ENCODE data around the gene SYS1. TPM values are rescaled to one million over a fixed set of nuclear protein-coding genes. Genes with fewer than 3 reads are reported as not detected.

The SYS1 gene
- total and polyA plus RNA-seq, 4 donors, result 21.3 to 57.5 (median 35.2) TPM

- peak overlapping the region; percentile 84 to 89 for H3K27ac ChIP-seq (ENCODE audit: low read depth in 1 of 2, low read length in 1 of 2)
- DNase-seq, result no peak
- H3K4me3 ChIP-seq, result no peak overlapping the region
- H3K27me3 ChIP-seq (ENCODE audit: control insufficient read depth in 3 of 3, insufficient read depth in 3 of 3, low read length in 2 of 3), result no peaks in the 10 kb centered on the region
- TF ChIP-seq, protein P1, sequence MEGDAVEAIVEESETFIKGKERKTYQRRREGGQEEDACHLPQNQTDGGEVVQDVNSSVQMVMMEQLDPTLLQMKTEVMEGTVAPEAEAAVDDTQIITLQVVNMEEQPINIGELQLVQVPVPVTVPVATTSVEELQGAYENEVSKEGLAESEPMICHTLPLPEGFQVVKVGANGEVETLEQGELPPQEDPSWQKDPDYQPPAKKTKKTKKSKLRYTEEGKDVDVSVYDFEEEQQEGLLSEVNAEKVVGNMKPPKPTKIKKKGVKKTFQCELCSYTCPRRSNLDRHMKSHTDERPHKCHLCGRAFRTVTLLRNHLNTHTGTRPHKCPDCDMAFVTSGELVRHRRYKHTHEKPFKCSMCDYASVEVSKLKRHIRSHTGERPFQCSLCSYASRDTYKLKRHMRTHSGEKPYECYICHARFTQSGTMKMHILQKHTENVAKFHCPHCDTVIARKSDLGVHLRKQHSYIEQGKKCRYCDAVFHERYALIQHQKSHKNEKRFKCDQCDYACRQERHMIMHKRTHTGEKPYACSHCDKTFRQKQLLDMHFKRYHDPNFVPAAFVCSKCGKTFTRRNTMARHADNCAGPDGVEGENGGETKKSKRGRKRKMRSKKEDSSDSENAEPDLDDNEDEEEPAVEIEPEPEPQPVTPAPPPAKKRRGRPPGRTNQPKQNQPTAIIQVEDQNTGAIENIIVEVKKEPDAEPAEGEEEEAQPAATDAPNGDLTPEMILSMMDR (IDR thresholded peaks at IDR 0.05; ENCODE audit: control extremely low read depth, extremely low read depth), result no peak
- no peaks in the 10 kb centered on the region for H3K9me3 ChIP-seq (ENCODE audit: control insufficient read depth in 4 of 4, insufficient read depth in 3 of 4, low read length in 3 of 4)
- no peak for ATAC-seq (ENCODE audit: insufficient read depth, low FRiP score)
- peaks cover 3 to 38% (median 18%) of the 10 kb centered on the region in 5 donors for H3K4me1 ChIP-seq (ENCODE audit: control insufficient read depth in 5 of 5, insufficient read depth in 5 of 5, low read length in 5 of 5)
- H3K9ac ChIP-seq (ENCODE audit: insufficient read depth in 1 of 2, low read length in 2 of 2), result no peak overlapping the region
- 62 to 75% methylated on average over 5 of the region's 5 CpGs for WGBS, 2 donors
- H3K36me3 ChIP-seq (ENCODE audit: control insufficient read depth in 4 of 4, insufficient read depth in 4 of 4, low read length in 4 of 4), result peaks cover 0 to 10% (median 2%) of the 10 kb centered on the region in 4 donors
Measured at GRCh38 chr20:45340236-45340847, 22.6 kb upstream of the SYS1 start.

- Histone ChIP-seq H3K9ac (ENCODE audit: insufficient read depth in 1 of 2, low read length in 2 of 2) (no peak overlapping the region), H3K27ac (ENCODE audit: low read depth in 1 of 2, low read length in 1 of 2) (peak overlapping the region; percentile 61 to 89), H3K4me3 (no peak overlapping the region), H3K36me3 (ENCODE audit: control insufficient read depth in 4 of 4, insufficient read depth in 4 of 4, low read length in 4 of 4) (peaks cover 0 to 6% (median 1%) of the 10 kb centered on the region in 4 donors), H3K27me3 (ENCODE audit: control insufficient read depth in 3 of 3, insufficient read depth in 3 of 3, low read length in 2 of 3) (no peaks in the 10 kb centered on the region), H3K9me3 (ENCODE audit: control insufficient read depth in 4 of 4, insufficient read depth in 3 of 4, low read length in 3 of 4) (no peaks in the 10 kb centered on the region), H3K4me1 (ENCODE audit: control insufficient read depth in 5 of 5, insufficient read depth in 5 of 5, low read length in 5 of 5) (peaks cover 3 to 38% (median 20%) of the 10 kb centered on the region in 5 donors)
- TF ChIP-seq, protein P1 (IDR thresholded peaks at IDR 0.05; ENCODE audit: control extremely low read depth, extremely low read depth), result no peak
- 62 to 74% methylated on average over 1 of the region's 1 CpG for WGBS, 2 donors
- DNase-seq (no peak), ATAC-seq (ENCODE audit: insufficient read depth, low FRiP score) (no peak)
Measured at GRCh38 chr20:45340951-45341350, 22.0 kb upstream of the SYS1 start.

GRCh38 chr20:45341579-45341938 lies 21.4 kb upstream of the SYS1 start:
- DNase-seq (no peak), ATAC-seq (ENCODE audit: insufficient read depth, low FRiP score) (no peak)
- Histone ChIP-seq H3K36me3 (ENCODE audit: control insufficient read depth in 4 of 4, insufficient read depth in 4 of 4, low read length in 4 of 4) (peaks cover 0 to 6% (median 1%) of the 10 kb centered on the region in 4 donors), H3K9ac (ENCODE audit: insufficient read depth in 1 of 2, low read length in 2 of 2) (peak overlapping the region; percentile 43 to 49), H3K27me3 (ENCODE audit: control insufficient read depth in 3 of 3, insufficient read depth in 3 of 3, low read length in 2 of 3) (no peaks in the 10 kb centered on the region), H3K27ac (ENCODE audit: low read depth in 1 of 2, low read length in 1 of 2) (peak overlapping the region; percentile 84 to 89), H3K9me3 (ENCODE audit: control insufficient read depth in 4 of 4, insufficient read depth in 3 of 4, low read length in 3 of 4) (no peaks in the 10 kb centered on the region), H3K4me3 (no peak overlapping the region), H3K4me1 (ENCODE audit: control insufficient read depth in 5 of 5, insufficient read depth in 5 of 5, low read length in 5 of 5) (peaks cover 3 to 40% (median 20%) of the 10 kb centered on the region in 5 donors)
- TF ChIP-seq, protein P1 (IDR thresholded peaks at IDR 0.05; ENCODE audit: control extremely low read depth, extremely low read depth), result no peak
- 45 to 73% methylated on average over 3 of the region's 3 CpGs for WGBS, 2 donors

All from lung (tissue), 12 donors.